Type B pancreatic cell (in vitro differentiated cells): Measurements from ENCODE around the gene TRA2B. TPM values are rescaled to one million over a fixed set of nuclear protein-coding genes. Genes with fewer than 3 reads are reported as not detected.

Source experiments
- DNase-seq: peaks from one replicate; pipeline ENCODE4 v3.0.0; 2021; ENCODE audit warnings: mixed read lengths; ENCODE audit not compliant: unreplicated experiment; ENCODE audit errors: extremely low spot score
- H3K27ac Mint-ChIP-seq: 2 replicates; pipeline ENCODE4 v1.8.0; 2021; ENCODE audit warnings: mild to moderate bottlenecking, mixed read lengths
- H3K27me3 Mint-ChIP-seq: 2 replicates; pipeline ENCODE4 v1.8.0; 2021; ENCODE audit warnings: mixed read lengths
- H3K36me3 Mint-ChIP-seq: 2 replicates; pipeline ENCODE4 v1.8.0; 2021; ENCODE audit warnings: mixed read lengths
- H3K4me1 Mint-ChIP-seq: one replicate; pipeline ENCODE4 v1.8.0; 2021; ENCODE audit warnings: mixed read lengths; ENCODE audit not compliant: unreplicated experiment
- H3K4me3 Mint-ChIP-seq: 2 replicates; pipeline ENCODE4 v1.8.0; 2021; ENCODE audit warnings: mild to moderate bottlenecking, mixed read lengths
- H3K9me3 Mint-ChIP-seq: 2 replicates; pipeline ENCODE4 v1.8.0; 2021; ENCODE audit warnings: mixed read lengths
- total RNA-seq: library from RNA; stranded (reverse); gene quantifications from 2 replicates; pipeline ENCODE4 v1.2.1, GENCODE V29; 2021; ENCODE audit warnings: low replicate concordance
- TF ChIP-seq, protein P1 (sequence below): fragments of 200-600 bp; sonication (generic); conservative IDR thresholded peaks from 2 replicates; pipeline ENCODE4 v1.5.0; 2021; ENCODE audit warnings: antibody characterized with exemption, mild to moderate bottlenecking

The TRA2B gene
- total RNA-seq, 1 donor from 2014 or later: 205 TPM

DNA sequence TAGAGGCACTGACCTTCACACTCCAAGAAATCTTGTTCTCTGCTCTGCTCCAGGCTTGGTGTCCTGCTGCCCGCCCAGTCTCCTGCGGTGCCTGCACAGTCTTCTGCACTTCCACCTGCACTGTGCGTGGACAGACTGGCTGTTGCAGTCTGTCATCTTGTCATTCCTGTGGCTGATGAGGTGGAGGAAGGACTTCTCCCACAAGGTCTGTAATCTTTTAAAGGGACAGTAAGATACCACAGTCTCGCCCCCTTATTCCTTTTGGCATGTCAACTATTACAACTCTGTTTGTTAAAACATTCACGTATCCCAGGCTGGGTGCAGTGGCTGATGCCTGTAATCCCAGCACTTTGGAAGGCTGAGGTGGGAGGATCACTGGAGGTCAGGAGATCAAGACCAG is 58.9 kb downstream of the TRA2B start:
- TF ChIP-seq, protein P1, sequence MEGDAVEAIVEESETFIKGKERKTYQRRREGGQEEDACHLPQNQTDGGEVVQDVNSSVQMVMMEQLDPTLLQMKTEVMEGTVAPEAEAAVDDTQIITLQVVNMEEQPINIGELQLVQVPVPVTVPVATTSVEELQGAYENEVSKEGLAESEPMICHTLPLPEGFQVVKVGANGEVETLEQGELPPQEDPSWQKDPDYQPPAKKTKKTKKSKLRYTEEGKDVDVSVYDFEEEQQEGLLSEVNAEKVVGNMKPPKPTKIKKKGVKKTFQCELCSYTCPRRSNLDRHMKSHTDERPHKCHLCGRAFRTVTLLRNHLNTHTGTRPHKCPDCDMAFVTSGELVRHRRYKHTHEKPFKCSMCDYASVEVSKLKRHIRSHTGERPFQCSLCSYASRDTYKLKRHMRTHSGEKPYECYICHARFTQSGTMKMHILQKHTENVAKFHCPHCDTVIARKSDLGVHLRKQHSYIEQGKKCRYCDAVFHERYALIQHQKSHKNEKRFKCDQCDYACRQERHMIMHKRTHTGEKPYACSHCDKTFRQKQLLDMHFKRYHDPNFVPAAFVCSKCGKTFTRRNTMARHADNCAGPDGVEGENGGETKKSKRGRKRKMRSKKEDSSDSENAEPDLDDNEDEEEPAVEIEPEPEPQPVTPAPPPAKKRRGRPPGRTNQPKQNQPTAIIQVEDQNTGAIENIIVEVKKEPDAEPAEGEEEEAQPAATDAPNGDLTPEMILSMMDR: no peak
- Mint-ChIP-seq H3K4me1 (peaks cover 3% of the 10 kb centered on the region), H3K36me3 (no peaks in the 10 kb centered on the region), H3K4me3 (no peak overlapping the region), H3K27me3 (no peaks in the 10 kb centered on the region), H3K27ac (no peak overlapping the region), H3K9me3 (no peaks in the 10 kb centered on the region)
- no peak for DNase-seq

DNA sequence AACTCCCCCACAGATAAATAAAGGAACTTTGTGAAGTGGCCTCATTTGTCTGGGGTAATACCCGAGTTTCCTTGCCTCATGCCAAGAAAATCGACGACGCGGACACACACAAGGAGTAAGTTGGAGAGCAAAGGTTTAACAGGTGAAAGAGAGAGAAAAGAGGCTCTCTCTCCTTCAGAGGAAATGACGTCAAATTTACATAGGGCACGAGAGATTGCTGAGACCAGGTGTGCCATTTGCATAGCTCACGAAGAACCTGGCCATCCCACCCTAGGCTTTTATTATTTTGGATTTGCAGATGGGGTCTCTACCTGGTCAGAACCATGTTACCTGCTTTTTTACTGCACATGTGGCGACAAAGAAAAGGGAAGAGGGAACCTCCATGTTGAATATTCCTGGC is 63.7 kb downstream of the TRA2B start:
- TF ChIP-seq, protein P1: no peak
- H3K9me3 Mint-ChIP-seq: no peaks in the 10 kb centered on the region
- H3K4me1 Mint-ChIP-seq: peaks cover 3% of the 10 kb centered on the region
- H3K36me3 Mint-ChIP-seq: no peaks in the 10 kb centered on the region
- DNase-seq: no peak
- H3K27ac Mint-ChIP-seq: no peak overlapping the region
- H3K27me3 Mint-ChIP-seq: no peaks in the 10 kb centered on the region
- H3K4me3 Mint-ChIP-seq: no peak overlapping the region

DNA sequence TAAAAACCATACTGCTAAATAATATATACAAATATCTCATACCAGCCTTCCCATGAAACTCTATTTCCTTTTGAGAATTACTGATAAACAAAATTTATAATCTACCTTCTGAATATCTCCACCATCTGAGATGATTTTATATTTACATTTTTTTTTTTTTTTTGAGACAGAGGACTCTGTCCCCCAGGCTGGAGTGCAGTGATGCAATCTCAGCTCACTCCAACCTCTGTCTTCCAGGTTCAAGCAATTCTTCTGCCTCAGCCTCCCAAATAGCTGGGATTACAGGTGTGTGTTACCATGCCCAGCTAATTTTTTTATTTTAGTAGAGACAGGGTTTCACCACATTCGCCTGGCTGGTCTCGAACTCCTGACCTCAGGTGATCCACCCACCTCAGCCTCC is 70.2 kb downstream of the TRA2B start:
- no peak overlapping the region for H3K27ac Mint-ChIP-seq
- no peaks in the 10 kb centered on the region for H3K36me3 Mint-ChIP-seq
- H3K9me3 Mint-ChIP-seq: peaks cover 4% of the 10 kb centered on the region
- H3K27me3 Mint-ChIP-seq: peaks cover 2% of the 10 kb centered on the region
- no peak overlapping the region for H3K4me3 Mint-ChIP-seq
- no peaks in the 10 kb centered on the region for H3K4me1 Mint-ChIP-seq
- TF ChIP-seq, protein P1: no peak
- DNase-seq: no peak

DNA sequence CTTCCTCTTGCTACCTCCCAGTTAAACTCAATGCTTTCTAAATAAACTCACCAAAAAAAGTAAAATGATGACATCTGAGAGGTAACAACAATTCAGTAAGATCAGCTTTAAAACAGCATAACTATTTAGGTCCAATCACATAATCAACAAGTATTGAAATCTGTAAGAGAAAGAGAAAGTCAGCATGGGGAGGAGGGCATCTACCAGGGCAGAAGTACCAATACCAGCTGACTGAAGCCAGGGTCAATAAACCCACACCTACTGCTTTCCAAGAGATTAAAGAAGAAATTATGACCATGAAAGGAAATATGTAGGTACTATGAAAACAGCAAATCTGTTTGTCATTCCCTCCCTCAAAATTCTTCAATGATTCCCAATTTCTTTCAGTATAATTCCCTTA is 70.8 kb downstream of the TRA2B start:
- Mint-ChIP-seq H3K27me3 (peaks cover 2% of the 10 kb centered on the region), H3K9me3 (peaks cover 4% of the 10 kb centered on the region), H3K4me1 (no peaks in the 10 kb centered on the region), H3K36me3 (no peaks in the 10 kb centered on the region), H3K4me3 (no peak overlapping the region), H3K27ac (no peak overlapping the region)
- TF ChIP-seq, protein P1: no peak
- no peak for DNase-seq

DNA sequence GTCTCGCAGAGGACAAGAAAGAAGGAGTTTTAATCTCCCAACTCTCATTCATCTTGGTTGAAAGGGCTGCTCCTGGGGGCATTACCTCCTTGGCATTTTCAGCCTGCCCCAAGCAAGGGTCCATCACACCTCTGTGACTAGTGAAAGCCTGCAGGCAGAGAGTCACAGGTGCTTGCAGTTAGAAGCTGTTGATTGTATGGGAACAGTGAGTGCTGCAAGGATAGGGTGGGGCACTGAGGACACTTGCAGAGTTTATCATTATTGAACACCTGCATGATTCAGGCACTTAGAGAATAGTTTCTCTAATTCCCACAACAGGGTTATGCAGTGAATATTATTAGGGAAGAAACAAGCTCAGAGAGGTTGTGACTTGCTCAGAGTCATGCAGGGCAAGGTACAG is 71.3 kb downstream of the TRA2B start:
- no peaks in the 10 kb centered on the region for H3K36me3 Mint-ChIP-seq
- TF ChIP-seq, protein P1: no peak
- no peak overlapping the region for H3K4me3 Mint-ChIP-seq
- no peak overlapping the region for H3K27ac Mint-ChIP-seq
- peaks cover 4% of the 10 kb centered on the region for H3K9me3 Mint-ChIP-seq
- no peaks in the 10 kb centered on the region for H3K4me1 Mint-ChIP-seq
- peaks cover 2% of the 10 kb centered on the region for H3K27me3 Mint-ChIP-seq
- DNase-seq: no peak

Other genes with a start within 250 kb of the TRA2B start
- 101 and 140 TPM in 2 replicates for gene IGF2BP2, start 113.0 kb downstream of the TRA2B start, total RNA-seq
- 26.4 and 42.2 TPM in 2 replicates for gene ETV5, start 171.1 kb upstream of the TRA2B start, total RNA-seq